GM21717 (cell line): ENCODE data around the gene ZNF845.
A peak's percentile ranks its signal among the peaks of the same experiment; 100 is the strongest.
"Not testable (repeated sequence)": the region's sequence is repeated elsewhere in the genome, so short reads cannot be mapped to it uniquely, and the experiment has no call there.

ENCODE experiments used
- ATAC-seq: cut with Tn5 transposase; IDR thresholded peaks from one replicate; pipeline ENCODE4 v1.9.1; 2021; ENCODE audit warnings: mild to moderate bottlenecking, moderate library complexity; ENCODE audit not compliant: unreplicated experiment

ZNF845 gene

DNA sequence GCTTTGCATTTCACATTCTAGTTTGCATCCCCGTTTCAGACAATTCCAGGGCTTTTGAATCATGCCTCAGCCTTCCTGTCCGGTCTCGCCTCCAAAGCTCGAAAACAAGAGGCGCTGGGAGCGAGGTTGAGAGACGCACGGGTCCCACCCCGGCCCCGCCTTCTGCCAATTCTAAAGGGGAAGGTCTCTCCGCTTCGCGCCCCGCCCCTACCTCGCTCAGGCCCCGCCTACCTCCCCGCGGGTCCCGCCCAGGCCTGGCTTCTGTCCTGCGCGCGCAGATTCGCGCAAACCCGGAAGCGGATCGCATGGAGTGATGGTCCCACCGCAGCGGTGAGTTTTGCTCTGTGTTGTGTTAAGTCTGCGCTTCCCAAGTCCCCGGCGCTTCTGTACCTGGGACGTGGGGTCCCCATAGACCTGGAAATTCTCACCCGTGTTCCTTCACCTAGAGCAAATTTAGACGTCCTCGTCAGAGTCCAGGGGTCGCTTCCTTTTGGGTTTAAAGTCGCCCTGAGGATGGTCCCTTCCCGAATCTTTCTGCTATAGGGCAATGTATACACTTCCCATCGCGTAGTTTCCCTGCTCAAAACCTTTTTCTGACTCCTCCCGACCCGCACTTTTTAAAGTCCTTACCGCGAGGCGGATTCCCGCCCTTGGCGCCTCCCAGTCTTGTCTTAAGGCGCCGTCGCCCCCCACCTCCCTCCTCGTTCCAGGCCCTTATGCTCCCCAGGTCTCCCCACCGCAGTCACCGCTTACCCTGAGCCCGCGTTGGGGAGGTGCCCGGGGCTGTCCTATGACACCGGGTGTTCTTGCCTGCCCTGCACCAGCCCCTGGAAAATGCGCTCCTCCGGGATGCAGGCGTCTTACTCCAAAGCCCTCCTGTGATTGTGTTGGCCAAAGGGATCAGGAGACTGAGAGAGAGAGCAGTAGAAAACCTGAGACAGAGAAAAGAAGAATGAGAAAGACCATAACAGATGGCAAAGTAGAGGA is at the start of gene ZNF845:
TSS of gene ZNF845 (plus strand) at position 287 of the 987 bp plus-strand sequence. CDS start 7,559 bp downstream, outside the sequence.
- peak; percentile 86 for ATAC-seq

DNA sequence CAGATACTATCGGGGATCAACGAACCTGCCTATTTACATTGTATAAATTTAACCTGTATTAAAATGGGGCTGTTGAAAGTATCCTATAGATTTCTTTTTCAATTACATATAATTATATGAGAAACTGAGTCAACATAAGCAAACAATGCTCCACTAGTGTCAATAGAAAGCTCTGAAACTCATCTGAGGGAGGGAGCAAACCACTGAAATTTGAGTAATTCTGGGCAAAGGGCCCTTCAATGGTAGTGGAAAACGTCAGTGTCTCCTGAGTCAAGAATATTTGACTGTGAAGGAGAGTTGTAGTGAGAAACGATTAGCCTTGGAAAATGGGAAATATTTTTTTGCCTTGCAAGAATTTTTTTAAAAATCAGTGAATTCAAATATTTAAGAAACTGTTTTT is 48.5 kb upstream of the ZNF845 start:
- ATAC-seq = no peak

DNA sequence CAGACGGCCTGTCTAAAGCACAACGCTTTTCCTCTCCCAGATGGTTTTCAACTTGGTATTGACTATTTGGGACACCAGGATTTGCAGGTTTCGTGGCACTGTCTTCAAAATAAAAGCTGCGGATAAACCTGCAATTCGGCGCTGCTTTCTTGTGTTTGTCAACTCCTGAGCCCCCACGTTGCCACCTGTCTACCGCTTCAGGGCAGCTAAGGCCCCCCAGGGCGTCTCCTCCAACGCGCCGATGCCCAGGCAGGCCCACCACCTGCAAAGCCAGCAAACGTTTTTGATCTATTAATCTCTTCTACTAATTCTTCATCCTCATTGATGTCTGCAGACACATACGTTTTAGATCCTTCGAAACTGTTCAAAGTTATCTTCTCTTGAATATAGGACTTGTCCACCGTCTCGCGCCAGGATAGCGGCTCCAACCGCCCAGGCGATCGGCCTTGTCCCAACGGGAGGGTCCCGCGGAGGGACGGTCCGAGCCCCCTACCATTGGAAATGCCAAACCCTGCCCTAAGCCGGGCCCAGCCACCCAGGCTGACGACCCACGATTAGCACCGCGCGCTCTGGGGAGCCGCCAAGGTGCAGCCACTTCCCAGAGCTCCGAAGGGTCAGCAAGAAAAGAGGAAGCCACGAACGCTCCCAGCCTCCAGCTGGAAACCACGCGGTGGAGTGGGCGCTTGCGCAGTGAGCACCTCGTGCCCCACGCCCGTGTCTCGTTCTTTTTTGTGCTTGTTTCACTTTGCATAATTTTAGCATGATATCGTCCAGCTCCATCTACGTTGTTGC is 42.6 kb upstream of the ZNF845 start:
- no peak for ATAC-seq

DNA sequence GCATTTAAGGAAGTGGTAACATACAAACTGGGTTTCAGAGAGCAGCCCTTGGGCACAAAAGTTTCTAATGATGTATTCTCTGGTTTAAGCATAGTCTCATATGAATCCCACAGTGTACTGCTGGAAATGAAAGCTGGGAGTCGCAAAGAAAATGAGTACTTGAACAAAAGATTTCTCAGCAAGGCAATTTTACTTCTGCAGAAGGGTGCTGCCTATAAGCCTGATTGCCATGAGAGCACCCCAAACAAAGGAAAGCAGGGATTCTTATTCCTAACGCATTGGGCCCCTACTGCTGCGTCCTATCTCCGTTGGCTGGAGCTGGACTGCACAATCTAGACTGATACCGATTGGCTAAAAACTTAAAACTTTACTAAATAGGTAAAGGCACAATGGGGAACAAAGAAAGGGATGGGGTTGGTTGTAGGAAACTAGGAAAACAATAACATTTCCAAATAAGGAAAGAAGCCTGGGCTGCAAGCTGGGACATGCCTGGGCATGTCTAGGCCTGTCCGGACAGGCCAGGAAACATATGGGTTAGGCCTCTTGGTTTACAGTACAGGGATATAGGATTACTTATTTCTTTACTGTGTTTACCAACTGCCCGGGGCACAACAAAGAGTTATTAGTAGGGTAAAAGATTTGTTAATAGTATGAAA is 38.6 kb upstream of the ZNF845 start:
- ATAC-seq = no peak

DNA sequence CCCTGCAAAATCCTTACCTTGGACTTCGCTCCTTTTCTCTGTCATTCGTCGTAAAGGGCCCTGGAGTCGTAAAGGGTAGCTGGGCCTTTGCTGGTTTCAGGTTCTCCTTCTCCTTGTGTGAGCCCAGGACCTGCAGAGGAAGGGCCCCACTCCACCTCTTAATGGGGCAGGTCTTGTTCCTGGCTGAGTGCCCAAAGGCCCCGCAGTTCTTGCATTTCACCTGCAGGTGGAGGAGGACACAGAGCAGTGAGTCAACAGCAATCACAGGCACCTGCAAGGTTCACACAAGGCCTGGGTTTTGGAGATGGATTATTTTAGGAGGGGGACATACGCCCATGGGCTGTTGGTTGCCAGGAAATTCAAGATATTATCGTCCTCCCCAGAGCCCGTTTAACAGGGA is 32.2 kb upstream of the ZNF845 start:
- not testable (repeated sequence) for ATAC-seq

- no peak for ATAC-seq
Measured at GRCh38 chr19:53308339-53308811, 25.2 kb upstream of the ZNF845 start.

DNA sequence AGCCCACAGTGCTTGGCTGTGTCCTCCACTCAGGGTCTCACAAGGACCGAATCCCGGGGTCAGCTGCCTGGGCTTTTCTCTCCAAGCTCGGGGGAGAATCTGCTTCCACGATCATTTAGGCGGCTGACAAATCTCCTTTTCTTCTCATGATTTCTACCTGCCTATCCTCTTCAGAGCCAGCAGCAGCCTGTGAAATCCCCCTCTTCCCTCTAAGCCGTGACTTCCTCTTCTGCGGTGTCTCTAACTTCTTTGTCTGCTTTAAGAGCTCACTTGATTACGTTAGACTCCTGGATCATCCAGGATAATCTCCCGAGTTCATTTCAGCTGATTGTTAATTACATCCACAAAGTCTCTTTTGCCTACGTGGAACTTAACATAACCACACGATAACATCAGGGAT is 22.5 kb upstream of the ZNF845 start:
- no peak for ATAC-seq

- ATAC-seq = no peak
Measured at GRCh38 chr19:53311897-53312296, 21.7 kb upstream of the ZNF845 start.

GRCh38 chr19:53328967-53329366 is 4.6 kb upstream of the ZNF845 start:
- no peak for ATAC-seq

DNA sequence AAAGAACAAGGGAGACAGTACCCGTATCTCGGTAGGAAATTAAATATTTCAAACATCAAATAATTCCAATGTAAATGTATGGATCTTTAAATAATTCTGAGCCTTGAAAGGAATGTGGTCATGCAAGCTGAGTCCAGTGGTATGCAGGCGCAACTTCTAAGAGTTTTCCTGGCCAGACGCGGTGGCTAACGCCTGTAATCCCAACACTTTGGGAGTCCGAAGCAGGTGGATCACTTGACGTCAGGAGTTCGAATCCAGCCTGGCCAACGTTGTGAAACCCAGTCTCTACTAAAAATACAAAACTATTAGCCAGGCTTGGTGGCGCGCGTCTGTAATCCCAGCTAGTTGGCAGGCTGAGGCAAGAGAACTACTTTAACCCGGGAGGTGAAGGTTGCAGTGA is 1.1 kb upstream of the ZNF845 start:
- ATAC-seq = no peak

DNA sequence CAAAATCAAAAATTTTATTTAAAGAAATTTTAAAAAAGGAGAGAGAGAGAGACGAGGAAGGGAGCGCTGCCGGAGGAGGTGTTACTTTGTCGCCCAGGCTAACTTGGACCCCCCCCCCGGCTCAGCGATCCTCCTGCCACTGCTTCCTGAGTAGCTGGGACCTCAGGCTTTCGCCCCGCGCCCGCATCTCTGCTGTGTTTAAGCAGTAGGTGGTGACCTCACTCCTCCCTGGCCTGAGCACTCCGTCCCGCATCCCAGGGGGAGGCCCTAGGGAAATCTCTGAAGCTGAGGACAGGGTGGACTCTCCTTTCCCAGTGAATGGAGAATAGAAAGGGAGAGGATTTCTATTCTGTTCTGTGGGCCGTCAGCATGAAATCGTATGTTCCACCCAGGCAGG is 485 bp upstream of the ZNF845 start:
- peak; percentile 11 for ATAC-seq

- ATAC-seq = not testable (repeated sequence)
Measured at GRCh38 chr19:53344403-53344802, 10.9 kb downstream of the ZNF845 start.

DNA sequence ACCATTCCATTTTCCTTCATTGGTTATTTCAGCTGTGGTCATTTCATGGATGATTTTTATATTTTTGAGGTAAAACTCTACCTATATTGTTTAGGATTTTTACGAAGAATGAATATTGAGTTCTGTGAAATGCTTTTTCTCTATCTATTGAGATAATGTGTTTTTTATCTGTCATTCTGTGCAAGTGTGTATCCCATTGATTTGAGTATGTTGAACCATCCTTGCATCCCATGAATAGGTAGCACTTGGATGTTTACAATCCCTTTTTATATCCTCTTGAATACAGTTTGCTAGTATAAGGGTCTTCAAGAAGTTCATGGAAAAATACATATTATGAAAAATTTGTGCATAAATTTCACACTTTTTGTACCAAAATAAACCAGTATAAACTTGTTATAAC is 22.2 kb downstream of the ZNF845 start:
- no peak for ATAC-seq

GRCh38 chr19:53357821-53358581 is 24.5 kb downstream of the ZNF845 start:
- no peak for ATAC-seq

DNA sequence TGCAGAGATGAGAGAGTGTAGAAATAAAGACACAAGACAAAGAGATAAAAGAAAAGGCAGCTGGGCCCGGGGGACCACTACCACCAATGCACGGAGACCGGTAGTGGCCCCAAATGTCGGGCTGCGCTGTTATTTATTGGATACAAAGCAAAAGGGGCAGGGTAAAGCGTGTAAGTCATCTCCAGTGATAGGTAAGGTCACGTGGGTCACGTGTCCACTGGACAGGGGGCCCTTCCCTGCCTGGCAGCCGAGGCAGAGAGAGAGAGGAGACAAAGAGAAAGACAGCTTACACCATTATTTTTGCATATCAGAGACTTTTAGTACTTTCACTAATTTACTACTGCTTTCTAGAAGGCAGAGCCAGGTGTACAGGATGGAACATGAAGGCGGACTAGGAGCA is 26.5 kb downstream of the ZNF845 start:
- not testable (repeated sequence) for ATAC-seq

- ATAC-seq = peak; percentile 99
Measured at GRCh38 chr19:53365134-53365898, 31.8 kb downstream of the ZNF845 start, which contains the start of gene ZNF525. TSS of gene ZNF525 (plus strand) at chr19:53365705. CDS start at chr19:53372282, 6,577 bp downstream.

GRCh38 chr19:53365899-53366493 is 32.4 kb downstream of the ZNF845 start:
- ATAC-seq = peak; percentile 36

DNA sequence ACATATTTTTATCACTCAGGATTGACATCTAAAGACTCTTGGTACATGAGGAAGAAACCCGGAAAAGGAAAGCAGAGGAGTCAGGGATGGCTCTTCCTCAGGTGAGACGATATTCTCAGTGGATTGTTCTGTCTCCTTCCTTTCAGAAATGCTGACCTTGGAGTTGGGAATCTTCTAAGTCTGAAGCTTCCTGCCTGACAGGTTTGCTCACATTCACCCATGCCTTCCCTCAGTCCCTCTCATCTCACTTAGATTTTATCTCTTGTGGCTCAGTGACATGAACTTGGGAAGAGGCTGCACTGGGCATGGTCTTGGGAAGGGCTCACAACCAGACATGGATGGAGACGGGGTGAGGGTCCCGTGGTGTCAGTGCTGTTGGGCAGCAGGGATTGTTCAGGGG is 38.6 kb downstream of the ZNF845 start:
- no peak for ATAC-seq

DNA sequence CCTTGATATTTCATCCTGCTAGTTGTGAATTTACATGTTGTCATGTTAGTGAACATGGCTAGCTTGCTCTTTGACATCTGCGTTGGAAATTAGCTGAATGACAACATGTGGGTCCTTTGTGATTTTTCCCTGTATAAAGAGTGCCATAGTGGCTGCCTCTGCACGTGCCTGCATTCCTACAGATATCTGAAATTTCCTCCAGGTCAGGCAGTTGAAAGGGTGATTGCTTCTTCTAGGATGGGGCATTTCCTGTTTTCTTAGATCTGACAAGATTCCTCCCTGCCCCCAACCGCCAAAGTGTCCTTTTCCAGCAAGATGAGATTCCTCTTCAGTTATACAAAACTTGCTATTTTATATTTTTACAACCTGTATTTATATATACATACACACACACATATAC is 40.7 kb downstream of the ZNF845 start:
- ATAC-seq = no peak
